ENCODE data around the gene SLC26A1. TPM values are rescaled to one million over a fixed set of nuclear protein-coding genes. Genes with fewer than 3 reads are reported as not detected.

The SLC26A1 gene
- total and polyA plus RNA-seq, 2 of the 13 experiments (the other 11 are each of a cell fraction or from before 2014, with no cell fraction given) = 5.4 to 22.9 TPM

- TF ChIP-seq GRHL1 (CRISPR knock-in tag; conservative IDR thresholded peaks at IDR 0.05) = no peak
Measured at GRCh38 chr4:951594-952468, 41.4 kb downstream of the SLC26A1 start (continued).

DNA sequence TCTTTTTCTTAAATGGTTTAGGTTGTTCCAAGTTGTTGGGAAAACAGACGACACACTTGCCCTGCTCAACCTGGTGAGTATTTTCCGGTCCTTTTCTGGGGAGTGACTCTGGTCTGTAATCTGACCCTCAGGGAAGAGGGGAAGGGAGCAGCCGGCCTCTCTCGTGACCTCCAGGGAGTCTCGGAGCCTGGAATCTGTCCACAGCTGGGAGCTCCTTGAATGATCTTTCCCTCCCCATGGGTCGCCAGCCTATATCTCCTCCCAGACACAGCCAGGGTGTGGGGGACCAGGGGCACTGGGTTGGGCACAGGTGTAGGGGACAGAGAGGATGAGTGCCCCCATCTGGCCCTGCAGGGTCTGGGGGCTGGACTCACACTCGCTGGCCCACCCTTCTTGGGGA, 42.0 kb downstream of the SLC26A1 start:
- ATAC-seq = no peak
- no peak for DNase-seq (ENCODE audit: low spot score)
- Histone ChIP-seq H3K4me3 (replicated peaks in 1 of 3; ENCODE audit: insufficient read depth in 1 of 3, low read depth in 2 of 3, low read length in 3 of 3) (no peak overlapping the region), H3K27me3 (ENCODE audit: control insufficient read depth in 1 of 2, insufficient read depth in 2 of 2, low read length in 2 of 2) (no peaks in the 10 kb centered on the region), H3K9ac (ENCODE audit: insufficient read depth, low read depth, low read length) (no peak overlapping the region), H3K36me3 (replicated peaks in 1 of 2; ENCODE audit: control insufficient read depth in 1 of 2, insufficient read depth in 2 of 2, low read length in 2 of 2) (no peaks in the 10 kb centered on the region), H3K4me2 (ENCODE audit: low read depth, low read length) (no peak overlapping the region), H2AFZ (ENCODE audit: low read length) (no peak overlapping the region), H3K27ac (ENCODE audit: extremely low read length, insufficient read depth, low read length) (no peak overlapping the region), H4K20me1 (ENCODE audit: insufficient read depth, low read length) (no peaks in the 10 kb centered on the region), H3K79me2 (ENCODE audit: insufficient read depth, low read length) (no peaks in the 10 kb centered on the region), H3K9me3 (ENCODE audit: low read length) (no peaks in the 10 kb centered on the region), H3K4me1 (ENCODE audit: insufficient read depth, low read length) (peaks cover 15% of the 10 kb centered on the region)
- in situ Hi-C loops (cut with HindIII; ENCODE audit: extremely low pct_ligation_motif_present, low pct_unique_long_range_greater_than_20kb) = no loop called here
- ChIA-PET POLR2A (no interaction called here), CTCF (ENCODE audit: low intra/inter-chr PET ratio, low total read pairs) (no interaction called here)
- intact Hi-C loops (cut with micrococcal nuclease; ENCODE audit: unreplicated experiment) = no loop called here
- no TSS peak for BruUV-seq (replicated peaks)
- FAIRE-seq = no peak
- WGBS (ENCODE audit: low lambda C conversion rate) = 78% methylated on average over 2 of the region's 7 CpGs
- TF ChIP-seq ZNF12 (CRISPR knock-in tag; IDR thresholded peaks at IDR 0.05) (no peak), ZNF619 (CRISPR knock-in tag; IDR thresholded peaks at IDR 0.05) (no peak), ZBTB3 (CRISPR knock-in tag; IDR thresholded peaks at IDR 0.05; ENCODE audit: borderline replicate concordance, low read depth) (no peak), ZNF33A (CRISPR knock-in tag; IDR thresholded peaks at IDR 0.05; ENCODE audit: borderline replicate concordance) (no peak), ZNF556 (CRISPR knock-in tag; IDR thresholded peaks at IDR 0.05; ENCODE audit: borderline replicate concordance) (no peak), ZEB1 (IDR thresholded peaks at IDR 0.05; ENCODE audit: insufficient replicate concordance, low read depth) (no peak), ZHX2 (IDR thresholded peaks at IDR 0.05; ENCODE audit: low read depth) (no peak), ZHX2 (CRISPR knock-in tag; IDR thresholded peaks at IDR 0.05; ENCODE audit: borderline replicate concordance) (no peak), SRSF4 (IDR thresholded peaks at IDR 0.05; ENCODE audit: low read depth, low read length, poor library complexity, severe bottlenecking) (no peak), CEBPG (CRISPR knock-in tag; IDR thresholded peaks at IDR 0.05) (no peak), ZSCAN12 (CRISPR knock-in tag; IDR thresholded peaks at IDR 0.05) (no peak)

All from HepG2 (cell line).